CD8-positive, alpha-beta memory T cell (primary cell): ENCODE measurements around the gene TAGLN2. TPM values are rescaled to one million over a fixed set of nuclear protein-coding genes. Genes with fewer than 3 reads are reported as not detected.

Experiments used
- CTCF ChIA-PET: fragments of 350-600 bp; sonication (Branson Sonifier 250); formaldehyde crosslinking; loops from one replicate; lab custom pipeline; 2021; ENCODE audit warnings: antibody characterized with exemption; lab: Charles Lee
- POLR2A ChIA-PET: fragments of 350-600 bp; sonication (Branson Sonifier 250); formaldehyde crosslinking; loops from one replicate; lab custom pipeline; 2021; ENCODE audit warnings: antibody characterized with exemption; lab: Charles Lee
- DNase-seq, 5 donors: peaks; one replicate each; pipeline versions ENCODE4 v3.0.0 to v3.0.0-alpha.2; 2020 to 2022; ENCODE audit warnings: mixed read lengths in 1 of 5
- H3K27ac ChIP-seq: one replicate; pipeline ENCODE4 v1.7.0; 2013; ENCODE audit warnings: low read depth, mild to moderate bottlenecking, low read length, moderate library complexity
- H3K27me3 ChIP-seq: 2 replicates; pipeline ENCODE4 v1.7.0; 2013; ENCODE audit warnings: low read length, mild to moderate bottlenecking; ENCODE audit not compliant: insufficient read depth, poor library complexity, severe bottlenecking
- H3K36me3 ChIP-seq: 2 replicates; pipeline ENCODE4 v1.7.0; 2013; ENCODE audit warnings: mild to moderate bottlenecking, low read length, moderate library complexity; ENCODE audit not compliant: insufficient read depth
- H3K4me1 ChIP-seq: 2 replicates; pipeline ENCODE4 v1.7.0; 2013; ENCODE audit warnings: mild to moderate bottlenecking, low read length, moderate library complexity; ENCODE audit not compliant: insufficient read depth
- H3K4me3 ChIP-seq: 2 replicates; pipeline ENCODE4 v1.7.0; 2013; ENCODE audit warnings: mild to moderate bottlenecking, low read length
- H3K9me3 ChIP-seq: 2 replicates; pipeline ENCODE4 v1.7.0; 2013; ENCODE audit warnings: mild to moderate bottlenecking, low read length
- H3K27ac Mint-ChIP-seq, 8 donors: one replicate each; pipeline ENCODE4 v1.8.0; 2020 to 2021; ENCODE audit warnings: mixed read lengths in 8 of 8, mild to moderate bottlenecking in 6 of 8, inconsistent platforms in 3 of 8, moderate library complexity in 3 of 8
- H3K27me3 Mint-ChIP-seq, 2 donors: one replicate each; pipeline ENCODE4 v1.8.0; 2020 to 2021; ENCODE audit warnings: mixed read lengths in 2 of 2, mild to moderate bottlenecking in 1 of 2, moderate library complexity in 1 of 2
- H3K36me3 Mint-ChIP-seq, 3 donors: one replicate each; pipeline ENCODE4 v1.8.0; 2020 to 2021; ENCODE audit warnings: mixed read lengths in 3 of 3, inconsistent platforms in 1 of 3, mild to moderate bottlenecking in 1 of 3
- H3K4me1 Mint-ChIP-seq, 3 donors: one replicate each; pipeline ENCODE4 v1.8.0; 2020 to 2021; ENCODE audit warnings: mixed read lengths in 3 of 3, inconsistent platforms in 1 of 3, mild to moderate bottlenecking in 1 of 3
- H3K4me3 Mint-ChIP-seq, 7 donors: one replicate each; pipeline ENCODE4 v1.8.0; 2020 to 2021; ENCODE audit warnings: mixed read lengths in 7 of 7, mild to moderate bottlenecking in 6 of 7, moderate library complexity in 4 of 7, inconsistent platforms in 2 of 7
- H3K9me3 Mint-ChIP-seq, 5 donors: one replicate each; pipeline ENCODE4 v1.8.0; 2020 to 2022; ENCODE audit warnings: mixed read lengths in 5 of 5, mild to moderate bottlenecking in 3 of 5, moderate library complexity in 2 of 5, inconsistent platforms in 1 of 5
- polyA plus RNA-seq: library from polyadenylated mRNA; unstranded; fragments of 300-500 nt; fragmentation: Illumina TruSeq; gene quantifications from one replicate; pipeline ENCODE4 v1.2.3, GENCODE V29; 2021
- total RNA-seq, 2 experiments: library from RNA; stranded (reverse); gene quantifications; one replicate each; pipeline ENCODE4 v1.2.3, GENCODE V29; 2021

Gene TAGLN2
- total RNA-seq (100 to 1,000 TPM; 566 to 578 TPM), polyA plus RNA-seq (811 TPM)

- peaks cover 44% of the 10 kb centered on the region for H3K4me1 ChIP-seq
- Mint-ChIP-seq H3K27me3 (peaks cover 0 to 20% of the 10 kb centered on the region in 2 donors), H3K27ac (peak within 1 kb of the TSS; percentile 97 to 100 (median 100)), H3K36me3 (peaks cover 5 to 39% (median 9%) of the 10 kb centered on the region in 3 donors), H3K9me3 (peaks cover 0 to 7% (median 3%) of the 10 kb centered on the region in 5 donors), H3K4me1 (peaks cover 50 to 62% (median 52%) of the 10 kb centered on the region in 3 donors), H3K4me3 (peak within 1 kb of the TSS; percentile 89 to 99 (median 96))
- peak; percentile 79 to 93 (median 87) for DNase-seq
- POLR2A ChIA-PET = interaction anchor here (0.9 to 1.4 kb wide), 5 partner anchors 9 to 100 kb away, joined by 3 to 7 read pairs (median 4); no protein-coding TSS in a partner anchor
- peak within 1 kb of the TSS; percentile 100 for H3K4me3 ChIP-seq
- no peaks in the 10 kb centered on the region for H3K9me3 ChIP-seq
- H3K27ac ChIP-seq = peak within 1 kb of the TSS; percentile 100
- no peaks in the 10 kb centered on the region for H3K27me3 ChIP-seq
- peaks cover 13% of the 10 kb centered on the region for H3K36me3 ChIP-seq
- CTCF ChIA-PET = interaction anchor here (0.8 to 6.9 kb wide), 10 partner anchors 9 to 144 kb away, joined by 3 to 55 read pairs (median 4); partner anchors contain the start of genes DUSP23 and IGSF9
Observed at GRCh38 chr1:159924791-159925718, at the start of gene TAGLN2. TSS of gene TAGLN2 (minus strand) at chr1:159925507. CDS start at chr1:159920509, 4,998 bp downstream.

DNA sequence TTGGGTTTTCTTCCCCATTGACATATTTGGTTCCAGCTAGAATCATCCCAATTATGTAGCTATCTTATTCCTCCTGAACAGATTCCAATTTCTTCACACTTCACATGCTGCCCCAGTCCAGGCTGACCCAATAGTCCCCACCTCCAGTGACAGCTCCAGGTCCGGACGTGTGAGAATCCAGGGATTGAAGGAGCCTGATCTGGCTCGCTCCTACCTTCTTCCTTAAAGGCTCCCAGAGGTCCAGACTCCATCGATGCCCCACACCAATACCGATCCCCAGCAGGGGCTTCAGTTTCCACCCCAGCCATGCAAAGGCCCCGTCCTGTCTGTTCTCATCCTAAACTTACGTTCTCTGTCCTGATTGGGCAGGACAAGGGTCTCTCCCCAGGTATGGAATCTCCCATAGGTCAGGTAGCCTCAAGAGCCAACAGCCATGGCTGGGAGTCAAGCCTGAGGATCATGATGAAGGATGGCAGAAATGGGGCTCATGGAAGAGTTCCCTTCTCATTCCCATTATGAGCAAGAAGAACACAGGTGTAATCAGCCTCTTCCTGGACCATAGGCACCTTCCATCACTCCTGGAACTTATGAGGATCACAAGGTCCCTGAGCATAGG, 49.2 kb upstream of the TAGLN2 start:
- H3K4me3 ChIP-seq = no peak overlapping the region
- Mint-ChIP-seq H3K27ac (no peak overlapping the region), H3K4me1 (no peaks in the 10 kb centered on the region), H3K4me3 (no peak overlapping the region), H3K36me3 (no peaks in the 10 kb centered on the region), H3K9me3 (no peaks in the 10 kb centered on the region), H3K27me3 (peaks cover 6 to 39% of the 10 kb centered on the region in 2 donors)
- H3K4me1 ChIP-seq = no peaks in the 10 kb centered on the region
- no peak overlapping the region for H3K27ac ChIP-seq
- CTCF ChIA-PET = no interaction called here
- peaks cover 9% of the 10 kb centered on the region for H3K27me3 ChIP-seq
- no peaks in the 10 kb centered on the region for H3K9me3 ChIP-seq
- no peak for DNase-seq
- POLR2A ChIA-PET = no interaction called here
- no peaks in the 10 kb centered on the region for H3K36me3 ChIP-seq

GRCh38 chr1:159973350-159973940, 48.1 kb upstream of the TAGLN2 start:
- no peak overlapping the region for H3K27ac ChIP-seq
- CTCF ChIA-PET = interaction anchor here (0.7 to 1.6 kb wide), 2 partner anchors 34 to 37 kb away, joined by 3 read pairs; no protein-coding TSS in a partner anchor
- H3K4me3 ChIP-seq = no peak overlapping the region
- Mint-ChIP-seq H3K36me3 (no peaks in the 10 kb centered on the region), H3K4me3 (no peak overlapping the region), H3K27me3 (peaks cover 12 to 38% of the 10 kb centered on the region in 2 donors), H3K27ac (no peak overlapping the region), H3K4me1 (no peaks in the 10 kb centered on the region), H3K9me3 (peaks cover 0 to 1% (median 0%) of the 10 kb centered on the region in 5 donors)
- no peaks in the 10 kb centered on the region for H3K4me1 ChIP-seq
- no peak for DNase-seq
- POLR2A ChIA-PET = no interaction called here
- H3K9me3 ChIP-seq = no peaks in the 10 kb centered on the region
- peaks cover 9% of the 10 kb centered on the region for H3K27me3 ChIP-seq
- no peaks in the 10 kb centered on the region for H3K36me3 ChIP-seq

DNA sequence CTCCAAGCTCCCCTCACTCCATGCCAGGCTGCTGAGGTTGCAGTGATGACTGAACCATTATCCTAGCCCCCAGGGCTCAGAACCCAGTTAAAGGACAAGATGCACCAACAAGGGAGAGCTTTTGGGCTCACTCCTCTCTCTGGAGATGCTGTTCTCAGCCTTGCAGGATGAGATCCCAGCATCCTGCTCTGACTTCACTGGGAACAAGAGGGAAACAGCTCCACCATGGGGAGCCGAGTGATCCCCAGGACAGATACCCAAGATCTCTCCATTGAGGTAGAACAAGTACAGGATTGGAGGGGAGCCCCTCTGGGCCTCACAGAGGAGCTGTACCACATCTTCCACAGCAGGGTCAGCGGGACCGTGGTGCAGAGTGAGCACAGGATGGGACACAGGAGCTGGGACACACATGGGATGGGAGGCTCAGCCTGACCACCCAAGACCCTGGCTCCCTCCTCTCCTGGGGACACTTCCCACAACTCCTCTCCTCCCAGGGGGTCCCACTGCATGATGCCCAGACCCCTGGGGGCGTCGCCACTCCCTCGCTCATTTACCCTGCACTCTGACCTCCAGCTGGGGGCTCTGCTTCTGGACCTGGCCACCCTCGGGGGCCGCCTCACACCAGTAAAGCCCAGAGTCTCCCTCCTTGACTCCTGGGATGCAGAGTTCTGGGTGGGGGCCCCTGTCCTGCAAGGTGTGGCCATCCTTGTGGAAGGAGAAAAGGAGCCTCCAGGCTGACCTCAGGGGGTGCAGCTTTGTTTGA, 47.3 kb upstream of the TAGLN2 start:
- no peak for DNase-seq
- ChIA-PET CTCF (interaction anchor here (1.6 kb wide), 1 partner anchor 36 kb away, joined by 3 read pairs; no protein-coding TSS in a partner anchor), POLR2A (no interaction called here)
- Histone ChIP-seq H3K4me3 (no peak overlapping the region), H3K4me1 (no peaks in the 10 kb centered on the region), H3K9me3 (no peaks in the 10 kb centered on the region), H3K36me3 (no peaks in the 10 kb centered on the region), H3K27me3 (peaks cover 9% of the 10 kb centered on the region), H3K27ac (no peak overlapping the region)
- Mint-ChIP-seq H3K36me3 (no peaks in the 10 kb centered on the region), H3K4me3 (no peak overlapping the region), H3K4me1 (no peaks in the 10 kb centered on the region), H3K27ac (no peak overlapping the region), H3K27me3 (peaks cover 14 to 44% of the 10 kb centered on the region in 2 donors), H3K9me3 (peaks cover 0 to 1% (median 0%) of the 10 kb centered on the region in 5 donors)

DNA sequence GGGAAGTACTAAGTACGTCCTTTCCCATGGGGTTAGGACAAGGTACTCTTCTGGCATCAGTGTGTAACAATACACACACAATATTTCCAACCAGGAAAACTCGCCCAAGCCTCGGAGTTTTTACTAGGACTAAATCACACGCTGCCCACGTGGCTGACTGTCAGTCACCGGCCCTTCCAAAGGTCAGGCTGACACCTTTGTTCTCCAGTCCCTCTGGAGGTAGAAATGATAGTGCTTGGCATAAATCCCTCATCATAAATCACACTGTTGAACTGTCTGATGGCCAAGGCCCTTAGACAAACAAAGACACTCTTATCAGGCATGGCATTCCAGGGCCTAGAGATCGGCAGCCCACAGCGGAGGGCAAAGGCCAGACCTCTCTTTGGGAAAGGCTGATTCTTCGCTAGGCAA, 45.6 kb upstream of the TAGLN2 start:
- H3K4me3 ChIP-seq = no peak overlapping the region
- ChIA-PET CTCF (no interaction called here), POLR2A (no interaction called here)
- H3K27ac ChIP-seq = no peak overlapping the region
- Mint-ChIP-seq H3K9me3 (peaks cover 0 to 1% (median 0%) of the 10 kb centered on the region in 5 donors), H3K4me3 (no peak overlapping the region), H3K36me3 (no peaks in the 10 kb centered on the region), H3K4me1 (no peaks in the 10 kb centered on the region), H3K27ac (no peak overlapping the region), H3K27me3 (peaks cover 19 to 52% of the 10 kb centered on the region in 2 donors)
- no peaks in the 10 kb centered on the region for H3K36me3 ChIP-seq
- no peak for DNase-seq
- H3K4me1 ChIP-seq = no peaks in the 10 kb centered on the region
- H3K27me3 ChIP-seq = peaks cover 9% of the 10 kb centered on the region
- no peaks in the 10 kb centered on the region for H3K9me3 ChIP-seq

- DNase-seq = no peak
- CTCF ChIA-PET = no interaction called here
- Histone ChIP-seq H3K9me3 (no peaks in the 10 kb centered on the region), H3K27me3 (peaks cover 9% of the 10 kb centered on the region), H3K36me3 (no peaks in the 10 kb centered on the region), H3K4me1 (no peaks in the 10 kb centered on the region), H3K4me3 (no peak overlapping the region), H3K27ac (no peak overlapping the region)
- Mint-ChIP-seq H3K9me3 (peaks cover 0 to 1% (median 0%) of the 10 kb centered on the region in 5 donors), H3K36me3 (no peaks in the 10 kb centered on the region), H3K27me3 (peaks cover 20 to 59% of the 10 kb centered on the region in 2 donors), H3K4me3 (no peak overlapping the region), H3K27ac (no peak overlapping the region), H3K4me1 (no peaks in the 10 kb centered on the region)
- POLR2A ChIA-PET = no interaction called here
Observed at GRCh38 chr1:159968901-159969300, 43.6 kb upstream of the TAGLN2 start.

DNA sequence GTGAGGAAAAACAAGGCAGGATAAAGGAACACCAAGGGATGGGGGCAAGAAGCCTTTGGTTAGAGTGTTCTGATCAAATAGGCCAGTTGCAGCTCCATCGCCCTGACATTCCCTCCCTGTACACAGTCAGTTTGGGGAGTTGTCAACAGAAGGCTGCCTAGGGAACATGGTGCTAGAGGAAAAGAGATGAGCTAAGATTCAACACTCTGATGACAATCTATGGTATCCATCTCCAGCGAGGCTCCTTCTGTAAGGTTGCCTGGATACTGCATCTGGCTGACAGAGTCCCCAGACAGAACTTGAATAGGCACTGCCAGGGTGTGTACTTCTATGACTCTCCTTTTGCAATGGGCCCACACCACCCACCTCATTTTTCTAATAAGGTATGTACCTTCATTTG, 40.0 kb upstream of the TAGLN2 start:
- Histone ChIP-seq H3K4me1 (no peaks in the 10 kb centered on the region), H3K4me3 (no peak overlapping the region), H3K36me3 (no peaks in the 10 kb centered on the region), H3K27me3 (no peaks in the 10 kb centered on the region), H3K9me3 (no peaks in the 10 kb centered on the region), H3K27ac (no peak overlapping the region)
- peaks cover 0 to 1% (median 0%) of the 10 kb centered on the region in 5 donors for H3K9me3 Mint-ChIP-seq
- H3K4me3 Mint-ChIP-seq = no peak overlapping the region
- H3K4me1 Mint-ChIP-seq = no peaks in the 10 kb centered on the region
- no peak overlapping the region for H3K27ac Mint-ChIP-seq
- H3K36me3 Mint-ChIP-seq = no peaks in the 10 kb centered on the region
- peaks cover 21 to 52% of the 10 kb centered on the region in 2 donors for H3K27me3 Mint-ChIP-seq
- CTCF ChIA-PET = interaction anchor here (0.7 kb wide), 1 partner anchor 42 kb away, joined by 3 read pairs; no protein-coding TSS in a partner anchor
- POLR2A ChIA-PET = no interaction called here
- DNase-seq = no peak
